ENCODE data around the gene VAMP1.

The VAMP1 gene

GRCh38 chr12:6463858-6464257 is 6.6 kb downstream of the VAMP1 start:
- Histone ChIP-seq H3K27ac (ENCODE audit: low read depth, low read length) (no peak overlapping the region), H3K4me1 (ENCODE audit: control insufficient read depth in 5 of 5, insufficient read depth in 5 of 5, low read length in 5 of 5) (peaks cover 0 to 29% (median 7%) of the 10 kb centered on the region in 5 donors), H3K36me3 (ENCODE audit: control insufficient read depth in 5 of 5, insufficient read depth in 5 of 5, low read length in 5 of 5) (peaks cover 7 to 71% (median 61%) of the 10 kb centered on the region in 5 donors), H3K4me3 (ENCODE audit: low read depth in 1 of 5, low read length in 5 of 5) (no peak overlapping the region), H3K9me3 (ENCODE audit: control insufficient read depth in 5 of 5, low read length in 5 of 5) (no peaks in the 10 kb centered on the region), H3K27me3 (ENCODE audit: control insufficient read depth in 5 of 5, insufficient read depth in 4 of 5, low read length in 5 of 5) (no peaks in the 10 kb centered on the region), H3K9ac (ENCODE audit: low read length in 5 of 5) (no peak overlapping the region)

GRCh38 chr12:6463216-6463615 is 7.3 kb downstream of the VAMP1 start:
- H3K4me3 ChIP-seq (ENCODE audit: low read depth in 1 of 5, low read length in 5 of 5) = no peak overlapping the region
- peaks cover 0 to 29% (median 5%) of the 10 kb centered on the region in 5 donors for H3K4me1 ChIP-seq (ENCODE audit: control insufficient read depth in 5 of 5, insufficient read depth in 5 of 5, low read length in 5 of 5)
- no peaks in the 10 kb centered on the region for H3K27me3 ChIP-seq (ENCODE audit: control insufficient read depth in 5 of 5, insufficient read depth in 4 of 5, low read length in 5 of 5)
- peaks cover 7 to 78% (median 67%) of the 10 kb centered on the region in 5 donors for H3K36me3 ChIP-seq (ENCODE audit: control insufficient read depth in 5 of 5, insufficient read depth in 5 of 5, low read length in 5 of 5)
- no peak overlapping the region for H3K27ac ChIP-seq (ENCODE audit: low read depth, low read length)
- H3K9ac ChIP-seq (ENCODE audit: low read length in 5 of 5) = no peak overlapping the region
- H3K9me3 ChIP-seq (ENCODE audit: control insufficient read depth in 5 of 5, low read length in 5 of 5) = no peaks in the 10 kb centered on the region

GRCh38 chr12:6462234-6462995 is 8.1 kb downstream of the VAMP1 start:
- Histone ChIP-seq H3K36me3 (ENCODE audit: control insufficient read depth in 5 of 5, insufficient read depth in 5 of 5, low read length in 5 of 5) (peaks cover 7 to 86% (median 73%) of the 10 kb centered on the region in 5 donors), H3K4me3 (ENCODE audit: low read depth in 1 of 5, low read length in 5 of 5) (no peak overlapping the region), H3K9ac (ENCODE audit: low read length in 5 of 5) (peak overlapping the region in 1 of 5 donors; percentile 23), H3K27ac (ENCODE audit: low read depth, low read length) (no peak overlapping the region), H3K4me1 (ENCODE audit: control insufficient read depth in 5 of 5, insufficient read depth in 5 of 5, low read length in 5 of 5) (peaks cover 0 to 29% (median 5%) of the 10 kb centered on the region in 5 donors), H3K27me3 (ENCODE audit: control insufficient read depth in 5 of 5, insufficient read depth in 4 of 5, low read length in 5 of 5) (no peaks in the 10 kb centered on the region), H3K9me3 (ENCODE audit: control insufficient read depth in 5 of 5, low read length in 5 of 5) (no peaks in the 10 kb centered on the region)

- Histone ChIP-seq H3K9me3 (ENCODE audit: control insufficient read depth in 5 of 5, low read length in 5 of 5) (no peaks in the 10 kb centered on the region), H3K27ac (ENCODE audit: low read depth, low read length) (no peak overlapping the region), H3K4me1 (ENCODE audit: control insufficient read depth in 5 of 5, insufficient read depth in 5 of 5, low read length in 5 of 5) (peaks cover 0 to 29% (median 5%) of the 10 kb centered on the region in 5 donors), H3K9ac (ENCODE audit: low read length in 5 of 5) (peak overlapping the region in 1 of 5 donors; percentile 23), H3K36me3 (ENCODE audit: control insufficient read depth in 5 of 5, insufficient read depth in 5 of 5, low read length in 5 of 5) (peaks cover 7 to 91% (median 80%) of the 10 kb centered on the region in 5 donors), H3K4me3 (ENCODE audit: low read depth in 1 of 5, low read length in 5 of 5) (no peak overlapping the region), H3K27me3 (ENCODE audit: control insufficient read depth in 5 of 5, insufficient read depth in 4 of 5, low read length in 5 of 5) (no peaks in the 10 kb centered on the region)
Measured at GRCh38 chr12:6461401-6462233, 8.9 kb downstream of the VAMP1 start.

- Histone ChIP-seq H3K9ac (ENCODE audit: low read length in 5 of 5) (no peak overlapping the region), H3K36me3 (ENCODE audit: control insufficient read depth in 5 of 5, insufficient read depth in 5 of 5, low read length in 5 of 5) (peaks cover 7 to 88% (median 78%) of the 10 kb centered on the region in 5 donors), H3K27ac (ENCODE audit: low read depth, low read length) (no peak overlapping the region), H3K4me1 (ENCODE audit: control insufficient read depth in 5 of 5, insufficient read depth in 5 of 5, low read length in 5 of 5) (peaks cover 0 to 29% (median 5%) of the 10 kb centered on the region in 5 donors), H3K4me3 (ENCODE audit: low read depth in 1 of 5, low read length in 5 of 5) (no peak overlapping the region), H3K27me3 (ENCODE audit: control insufficient read depth in 5 of 5, insufficient read depth in 4 of 5, low read length in 5 of 5) (no peaks in the 10 kb centered on the region), H3K9me3 (ENCODE audit: control insufficient read depth in 5 of 5, low read length in 5 of 5) (no peaks in the 10 kb centered on the region)
Measured at GRCh38 chr12:6460751-6461371, 9.6 kb downstream of the VAMP1 start.

GRCh38 chr12:6459004-6459337 is 11.5 kb downstream of the VAMP1 start:
- Histone ChIP-seq H3K9ac (ENCODE audit: low read length in 5 of 5) (no peak overlapping the region), H3K4me1 (ENCODE audit: control insufficient read depth in 5 of 5, insufficient read depth in 5 of 5, low read length in 5 of 5) (peaks cover 0 to 27% (median 5%) of the 10 kb centered on the region in 5 donors), H3K36me3 (ENCODE audit: control insufficient read depth in 5 of 5, insufficient read depth in 5 of 5, low read length in 5 of 5) (peaks cover 15 to 86% (median 77%) of the 10 kb centered on the region in 5 donors), H3K27ac (ENCODE audit: low read depth, low read length) (no peak overlapping the region), H3K9me3 (ENCODE audit: control insufficient read depth in 5 of 5, low read length in 5 of 5) (no peaks in the 10 kb centered on the region), H3K27me3 (ENCODE audit: control insufficient read depth in 5 of 5, insufficient read depth in 4 of 5, low read length in 5 of 5) (no peaks in the 10 kb centered on the region), H3K4me3 (ENCODE audit: low read depth in 1 of 5, low read length in 5 of 5) (no peak overlapping the region)

- Histone ChIP-seq H3K9ac (ENCODE audit: low read length in 5 of 5) (no peak overlapping the region), H3K36me3 (ENCODE audit: control insufficient read depth in 5 of 5, insufficient read depth in 5 of 5, low read length in 5 of 5) (peaks cover 13 to 86% (median 74%) of the 10 kb centered on the region in 5 donors), H3K9me3 (ENCODE audit: control insufficient read depth in 5 of 5, low read length in 5 of 5) (no peaks in the 10 kb centered on the region), H3K27ac (ENCODE audit: low read depth, low read length) (no peak overlapping the region), H3K4me3 (ENCODE audit: low read depth in 1 of 5, low read length in 5 of 5) (no peak overlapping the region), H3K4me1 (ENCODE audit: control insufficient read depth in 5 of 5, insufficient read depth in 5 of 5, low read length in 5 of 5) (peaks cover 0 to 28% (median 5%) of the 10 kb centered on the region in 5 donors), H3K27me3 (ENCODE audit: control insufficient read depth in 5 of 5, insufficient read depth in 4 of 5, low read length in 5 of 5) (no peaks in the 10 kb centered on the region)
Measured at GRCh38 chr12:6458281-6459003, 12.0 kb downstream of the VAMP1 start.

- Histone ChIP-seq H3K36me3 (ENCODE audit: control insufficient read depth in 5 of 5, insufficient read depth in 5 of 5, low read length in 5 of 5) (peaks cover 12 to 76% (median 66%) of the 10 kb centered on the region in 5 donors), H3K9me3 (ENCODE audit: control insufficient read depth in 5 of 5, low read length in 5 of 5) (no peaks in the 10 kb centered on the region), H3K9ac (ENCODE audit: low read length in 5 of 5) (no peak overlapping the region), H3K27me3 (ENCODE audit: control insufficient read depth in 5 of 5, insufficient read depth in 4 of 5, low read length in 5 of 5) (no peaks in the 10 kb centered on the region), H3K4me1 (ENCODE audit: control insufficient read depth in 5 of 5, insufficient read depth in 5 of 5, low read length in 5 of 5) (peaks cover 5 to 33% (median 15%) of the 10 kb centered on the region in 5 donors), H3K4me3 (ENCODE audit: low read depth in 1 of 5, low read length in 5 of 5) (no peak overlapping the region), H3K27ac (ENCODE audit: low read depth, low read length) (no peak overlapping the region)
Measured at GRCh38 chr12:6457220-6457945, 13.1 kb downstream of the VAMP1 start.

Data from subcutaneous abdominal adipose tissue (tissue), 5 donors.